Esophagus squamous epithelium (tissue), 5 donors: ENCODE results near the gene OTUD4. TPM values are rescaled to one million over a fixed set of nuclear protein-coding genes. Genes with fewer than 3 reads are reported as not detected.

Experiments
- DNase-seq: peaks from one replicate; lab custom pipeline; 2025; lab: John Stamatoyannopoulos, UW
- H3K27ac ChIP-seq, 4 donors: fragments of 200-600 bp; sonication (generic); one replicate each; pipeline ENCODE4 v1.5.1; 2016 to 2019; ENCODE audit warnings: mild to moderate bottlenecking in 1 of 4
- H3K27me3 ChIP-seq, 4 donors: fragments of 200-600 bp; sonication (generic); 1 replicate in 3 of 4; 2 replicates in 1 of 4; pipeline versions ENCODE4 v1.5.1 to v1.6.0; 2017 to 2021; ENCODE audit warnings: antibody characterized with exemption in 1 of 4
- H3K36me3 ChIP-seq, 3 donors: fragments of 200-600 bp; sonication (generic); one replicate each; pipeline ENCODE4 v1.5.1; 2016 to 2019
- H3K4me1 ChIP-seq, 3 donors: fragments of 200-600 bp; sonication (generic); one replicate each; pipeline ENCODE4 v1.5.1; 2017 to 2019
- H3K4me3 ChIP-seq, 4 donors: fragments of 200-600 bp; sonication (generic); 1 replicate in 3 of 4; 2 replicates in 1 of 4; pipeline ENCODE4 v1.5.1; 2016 to 2019; ENCODE audit warnings: mild to moderate bottlenecking in 2 of 4, moderate library complexity in 1 of 4
- H3K9me3 ChIP-seq, 3 donors: fragments of 200-600 bp; sonication (generic); one replicate each; pipeline ENCODE4 v1.5.1; 2016 to 2019
- CTCF ChIP-seq, 6 experiments: fragments of 450-650 bp in 4 of 6; fragments of 200-600 bp in 2 of 6; sonication (generic) in 2 of 6; IDR thresholded peaks; one replicate each; pipeline ENCODE4 v1.5.1; 2016 to 2019; ENCODE audit warnings: antibody characterized with exemption in 6 of 6, mild to moderate bottlenecking in 4 of 6, moderate library complexity in 4 of 6
- POLR2A ChIP-seq, 4 donors: fragments of 450-650 bp; IDR thresholded peaks; one replicate each; pipeline ENCODE4 v1.6.1; 2017; ENCODE audit warnings: antibody characterized with exemption in 4 of 4, mild to moderate bottlenecking in 4 of 4, moderate library complexity in 3 of 4
- WGBS, 2 donors: methylation state at CpG; one replicate each; pipeline ENCODE4 v1.1.5; 2018; 5-methylcytosine and 5-hydroxymethylcytosine counted together
- intact Hi-C: fragments of 100-400 bp; cut with DNase I; formaldehyde crosslinking; loops from one replicate; pipeline ENCODE4 v1.15.0; 2022
- total RNA-seq, 4 donors: library from RNA; depleted of rRNA; stranded (reverse); fragments of >200 nt; gene quantifications; one replicate each; pipeline ENCODE4 v1.1.0, GENCODE V29; 2016
- donor health status: DM: yes; HTN: yes; CAD: no.

Gene OTUD4
- total RNA-seq, 4 donors from 2014 or later: 15.2 to 34.0 (median 25.2) TPM

GRCh38 chr4:145216535-145216934, 36.1 kb upstream of the OTUD4 start:
- TF ChIP-seq POLR2A (IDR thresholded peaks at IDR 0.05) (no peak), CTCF (IDR thresholded peaks at IDR 0.05) (peak in 4 of 6 experiments; percentile 22 to 64 (median 28))
- no peaks in the 10 kb centered on the region for H3K36me3 ChIP-seq
- H3K27ac ChIP-seq: no peak overlapping the region
- no peak for DNase-seq
- intact Hi-C loops: no loop called here
- H3K9me3 ChIP-seq: no peaks in the 10 kb centered on the region
- no peaks in the 10 kb centered on the region for H3K27me3 ChIP-seq
- H3K4me3 ChIP-seq: no peak overlapping the region
- no peaks in the 10 kb centered on the region for H3K4me1 ChIP-seq

GRCh38 chr4:145213245-145213644, 32.9 kb upstream of the OTUD4 start:
- WGBS, 2 donors: 84 to 86% methylated on average over 2 of the region's 2 CpGs
- Histone ChIP-seq H3K4me1 (no peaks in the 10 kb centered on the region), H3K9me3 (no peaks in the 10 kb centered on the region), H3K27ac (no peak overlapping the region), H3K4me3 (no peak overlapping the region), H3K36me3 (no peaks in the 10 kb centered on the region), H3K27me3 (no peaks in the 10 kb centered on the region)
- no peak for DNase-seq
- TF ChIP-seq CTCF (IDR thresholded peaks at IDR 0.05) (no peak), POLR2A (IDR thresholded peaks at IDR 0.05) (no peak)
- intact Hi-C loops: no loop called here

GRCh38 chr4:145207934-145208333, 27.5 kb upstream of the OTUD4 start:
- Histone ChIP-seq H3K4me1 (no peaks in the 10 kb centered on the region), H3K27ac (no peak overlapping the region), H3K4me3 (no peak overlapping the region), H3K27me3 (no peaks in the 10 kb centered on the region), H3K36me3 (no peaks in the 10 kb centered on the region), H3K9me3 (no peaks in the 10 kb centered on the region)
- WGBS, 2 donors: 92 to 100% methylated on average over 2 of the region's 2 CpGs
- TF ChIP-seq CTCF (IDR thresholded peaks at IDR 0.05): no peak
- no peak for TF ChIP-seq POLR2A (IDR thresholded peaks at IDR 0.05)
- no peak for DNase-seq
- intact Hi-C loops: no loop called here

GRCh38 chr4:145203410-145203809, 23.0 kb upstream of the OTUD4 start:
- Histone ChIP-seq H3K27ac (no peak overlapping the region), H3K4me3 (no peak overlapping the region), H3K4me1 (no peaks in the 10 kb centered on the region), H3K9me3 (no peaks in the 10 kb centered on the region), H3K27me3 (no peaks in the 10 kb centered on the region), H3K36me3 (no peaks in the 10 kb centered on the region)
- intact Hi-C loops: no loop called here
- 82 to 89% methylated on average over 9 of the region's 9 CpGs for WGBS, 2 donors
- TF ChIP-seq POLR2A (IDR thresholded peaks at IDR 0.05): no peak
- no peak for TF ChIP-seq CTCF (IDR thresholded peaks at IDR 0.05)
- no peak for DNase-seq

- Histone ChIP-seq H3K27me3 (no peaks in the 10 kb centered on the region), H3K36me3 (no peaks in the 10 kb centered on the region), H3K9me3 (no peaks in the 10 kb centered on the region), H3K27ac (no peak overlapping the region), H3K4me3 (no peak overlapping the region), H3K4me1 (no peaks in the 10 kb centered on the region)
- intact Hi-C loops: no loop called here
- TF ChIP-seq POLR2A (IDR thresholded peaks at IDR 0.05): no peak
- 81 to 90% methylated on average over 4 of the region's 4 CpGs for WGBS, 2 donors
- no peak for DNase-seq
These were observed 20.0 kb upstream of the OTUD4 start for GRCh38 chr4:145200366-145200765.
